NCI-H526 (cell line): ENCODE data around the gene FADS2.
A peak's percentile ranks its signal among the peaks of the same experiment; 100 is the strongest.

ENCODE experiments used
- DNase-seq, 2 experiments: peaks; one replicate each; lab custom pipeline; 2025; lab: John Stamatoyannopoulos, UW

FADS2 gene

DNA sequence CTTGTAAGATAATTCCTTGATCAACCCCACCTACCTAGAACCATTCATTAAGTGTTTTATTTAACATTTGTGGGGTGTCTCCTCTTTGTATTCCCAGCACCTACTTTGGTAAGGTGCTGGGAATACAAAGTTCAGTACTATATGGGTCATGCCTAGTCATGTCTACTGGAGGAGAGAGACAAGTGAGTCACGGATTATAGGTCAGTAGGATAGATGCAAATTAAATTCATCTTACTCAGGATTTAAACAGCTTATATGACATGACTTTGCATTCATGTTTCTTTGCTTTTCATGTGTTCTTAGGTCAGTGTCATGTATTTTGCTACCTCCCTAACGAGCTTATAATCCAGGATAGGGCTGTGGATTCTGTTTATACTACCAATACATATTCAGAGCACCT is 7.9 kb upstream of the FADS2 start:
- DNase-seq: peak in 1 of 2 experiments; percentile 56

- DNase-seq: peak in 1 of 2 experiments; percentile 49
These were observed 1.1 kb upstream of the FADS2 start for GRCh38 chr11:61826930-61827570.

DNA sequence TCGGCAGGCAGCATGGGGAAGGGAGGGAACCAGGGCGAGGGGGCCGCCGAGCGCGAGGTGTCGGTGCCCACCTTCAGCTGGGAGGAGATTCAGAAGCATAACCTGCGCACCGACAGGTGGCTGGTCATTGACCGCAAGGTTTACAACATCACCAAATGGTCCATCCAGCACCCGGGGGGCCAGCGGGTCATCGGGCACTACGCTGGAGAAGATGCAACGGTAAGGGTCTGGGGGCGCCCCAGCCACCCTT is 204 bp downstream of the FADS2 start:
- no peak for DNase-seq

GRCh38 chr11:61828629-61829407 is 718 bp downstream of the FADS2 start:
- peak; percentile 43 to 87 for DNase-seq

- no peak for DNase-seq
These were observed 1.7 kb downstream of the FADS2 start for GRCh38 chr11:61829806-61830205.

DNA sequence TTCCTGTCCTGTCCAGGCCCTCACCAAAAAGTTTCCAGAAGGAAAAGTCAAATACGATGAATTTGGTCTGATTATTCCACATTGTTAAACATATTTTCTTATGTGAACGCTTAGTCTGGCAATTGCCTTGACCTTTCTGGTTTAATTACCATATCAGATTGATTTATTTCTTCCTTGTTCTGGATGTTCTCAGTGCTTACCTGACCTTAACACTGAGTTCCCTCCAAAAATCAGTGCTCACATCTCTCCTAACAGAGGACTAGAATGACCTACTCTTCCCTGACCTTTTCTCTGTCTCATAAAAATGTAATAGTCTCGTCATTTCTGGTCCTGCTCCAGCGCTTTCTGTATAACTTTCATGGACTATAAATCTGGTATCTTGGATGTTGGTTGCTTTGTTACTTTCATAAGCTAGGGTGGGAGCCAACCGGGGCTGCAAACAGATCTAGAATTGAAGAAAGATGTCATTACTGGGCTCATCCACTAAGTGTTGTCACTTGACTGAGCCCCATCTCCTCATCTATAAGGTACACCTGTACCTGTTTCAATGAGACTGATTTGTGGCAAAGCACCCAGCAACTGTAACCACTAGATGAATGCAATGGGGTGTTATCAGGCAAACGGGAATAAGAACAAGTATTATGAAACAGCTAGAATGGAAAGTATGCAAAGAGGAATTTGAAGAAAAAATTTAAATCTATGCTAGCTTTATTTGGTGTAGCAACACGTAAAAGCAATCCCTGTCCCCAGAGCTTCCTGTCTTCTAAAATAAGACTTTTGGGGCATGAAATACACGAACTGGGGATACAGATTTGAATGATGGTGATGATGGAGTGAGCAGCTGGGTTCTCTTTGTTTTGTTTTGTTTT is 2.4 kb downstream of the FADS2 start:
- DNase-seq: no peak

DNA sequence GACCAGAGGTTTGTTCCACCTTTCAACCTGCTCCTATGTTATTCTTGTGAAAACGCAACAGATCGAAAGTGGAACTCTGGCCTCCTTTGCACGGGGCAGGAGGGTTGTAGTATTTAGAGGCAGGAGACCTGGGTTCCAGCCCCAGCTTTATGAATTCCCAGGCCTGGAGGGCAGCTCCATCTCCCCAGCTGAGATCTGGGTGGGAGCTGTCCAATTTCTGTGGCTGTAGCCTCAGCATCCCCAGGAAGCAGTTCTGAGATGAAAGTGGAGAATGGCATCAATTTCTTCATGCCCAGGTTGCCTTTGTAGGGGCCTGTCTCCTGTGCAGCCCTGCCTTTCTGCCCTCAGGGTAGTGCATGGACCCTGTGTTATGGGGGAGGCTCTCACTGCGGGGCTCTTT is 4.1 kb downstream of the FADS2 start:
- no peak for DNase-seq

GRCh38 chr11:61832754-61833153 is 4.7 kb downstream of the FADS2 start:
- DNase-seq: peak; percentile 39 to 57

GRCh38 chr11:61833471-61833870 is 5.4 kb downstream of the FADS2 start:
- DNase-seq: peak; percentile 20 to 73

DNA sequence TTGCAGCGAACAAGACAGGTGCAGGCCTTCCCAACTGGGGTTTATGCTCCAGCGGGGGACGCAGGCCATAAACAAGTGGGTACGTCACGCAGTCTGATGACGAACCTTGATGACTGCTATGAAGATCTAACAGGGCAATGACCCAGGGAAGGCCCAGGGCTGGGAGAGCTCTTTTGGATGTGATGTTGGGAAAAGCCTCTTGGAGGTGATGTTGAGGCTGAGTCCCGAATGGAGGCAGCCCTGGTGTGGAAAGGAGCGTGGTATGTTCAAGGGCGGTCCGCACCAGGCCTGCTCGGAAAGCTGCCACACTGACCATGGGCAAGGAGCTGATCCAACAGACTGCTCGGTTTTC is 5.8 kb downstream of the FADS2 start:
- DNase-seq: peak in 1 of 2 experiments; percentile 47

DNA sequence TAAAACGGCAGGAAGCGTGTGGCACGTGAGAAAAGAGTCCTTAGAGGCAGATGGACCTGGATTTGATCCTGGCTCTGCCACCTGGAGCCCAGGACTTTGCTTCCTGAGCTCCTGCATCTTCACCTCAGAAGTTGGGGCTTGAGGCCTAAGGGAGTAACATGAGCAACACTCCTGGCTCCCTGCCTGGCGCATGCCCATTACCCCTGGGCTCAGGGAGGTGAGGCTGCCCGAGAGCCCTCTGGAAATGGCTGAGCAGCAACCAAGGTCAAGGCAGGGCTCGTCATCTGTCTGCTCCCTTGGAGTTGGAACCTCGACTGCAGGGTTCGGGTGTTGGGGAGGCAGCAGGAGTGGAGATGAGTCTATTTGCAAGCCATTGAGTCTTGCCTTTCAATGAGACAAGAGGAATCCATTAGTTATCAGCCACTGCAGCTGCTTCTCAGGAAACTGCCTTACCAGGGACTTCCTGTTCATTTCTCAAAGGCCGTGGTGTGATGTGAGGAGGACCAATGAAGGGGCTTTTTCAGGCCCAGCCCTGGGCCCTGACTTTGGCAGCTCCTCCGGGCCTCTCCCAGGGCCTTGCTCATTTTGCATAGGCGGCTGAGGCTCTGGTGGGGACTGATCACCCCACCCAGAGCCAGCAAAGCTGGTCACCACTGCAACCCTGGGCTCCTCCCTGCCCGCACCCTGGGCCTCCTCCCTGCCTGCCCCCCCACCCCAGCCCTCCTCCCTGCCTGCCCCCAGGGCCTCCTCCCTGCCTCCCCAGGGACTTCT is 6.4 kb downstream of the FADS2 start:
- DNase-seq: peak; percentile 79 to 91

- DNase-seq: no peak
These were observed 8.1 kb downstream of the FADS2 start for GRCh38 chr11:61836193-61836592.

- DNase-seq: no peak
These were observed 9.4 kb downstream of the FADS2 start for GRCh38 chr11:61837411-61838005.

- no peak for DNase-seq
These were observed 10.4 kb downstream of the FADS2 start for GRCh38 chr11:61838501-61838900.

- DNase-seq: no peak
These were observed 10.8 kb downstream of the FADS2 start for GRCh38 chr11:61838921-61839320.

DNA sequence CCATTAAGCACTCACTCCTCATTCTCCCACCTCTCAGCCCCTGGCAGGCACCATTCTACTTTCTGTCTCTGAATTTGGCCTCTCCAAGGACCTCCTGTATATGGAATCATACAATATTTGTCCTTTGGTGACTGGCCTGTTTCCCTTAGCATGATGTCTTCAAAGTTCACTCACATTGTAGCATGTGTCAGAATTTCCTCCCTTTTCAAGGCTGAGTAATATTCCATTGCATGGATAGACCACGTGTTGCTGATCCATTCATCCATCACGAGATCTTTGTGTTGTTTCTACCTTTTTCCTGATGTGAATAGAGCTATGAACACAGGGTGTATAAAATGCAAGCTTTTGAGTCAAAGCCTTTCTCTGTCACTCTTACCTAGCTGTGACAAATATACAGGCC is 11.6 kb downstream of the FADS2 start:
- no peak for DNase-seq

- DNase-seq: no peak
These were observed 12.3 kb downstream of the FADS2 start for GRCh38 chr11:61840371-61840770.

DNA sequence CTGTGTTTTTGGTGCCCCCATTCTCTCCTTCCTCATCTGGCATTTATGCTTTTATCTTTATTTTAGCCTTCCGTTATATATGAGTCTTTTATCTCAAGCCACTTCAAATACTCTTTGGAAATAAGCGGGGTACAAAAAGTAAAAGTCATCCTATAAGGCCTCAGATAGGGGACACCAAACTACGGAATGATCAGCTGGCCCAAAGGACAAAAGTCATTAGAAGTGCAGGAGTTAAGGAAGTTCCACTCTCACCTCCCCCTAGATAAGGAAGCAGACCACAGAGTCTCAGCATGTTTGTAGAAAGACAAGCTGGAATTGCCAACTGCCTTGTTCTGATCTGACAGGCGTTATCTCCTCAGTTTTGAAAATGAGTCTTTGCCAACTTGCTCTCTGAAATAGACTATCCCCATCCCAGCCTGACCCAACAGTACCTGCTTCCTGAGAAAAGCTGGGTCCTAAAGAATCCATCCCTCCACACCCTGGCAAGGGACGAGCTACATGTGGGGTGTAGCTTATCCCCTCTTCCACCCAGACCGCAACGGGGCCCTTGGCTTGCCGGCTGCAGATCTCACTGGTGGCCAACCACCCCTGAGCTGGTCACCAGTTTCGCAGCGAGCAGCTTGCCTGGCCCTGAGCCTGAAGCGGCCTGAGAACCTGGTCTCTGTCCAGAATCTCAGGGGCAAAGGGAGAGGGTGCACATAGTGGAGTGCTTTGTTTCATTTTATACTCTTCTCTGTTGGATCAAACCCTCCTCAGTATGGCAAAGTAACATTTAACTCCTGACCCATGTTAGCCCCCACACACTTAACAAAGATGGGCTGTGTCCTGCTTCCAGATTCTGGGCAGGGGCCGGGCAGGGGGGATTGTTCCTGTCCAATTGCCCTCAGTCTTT is 13.8 kb downstream of the FADS2 start:
- DNase-seq: no peak

DNA sequence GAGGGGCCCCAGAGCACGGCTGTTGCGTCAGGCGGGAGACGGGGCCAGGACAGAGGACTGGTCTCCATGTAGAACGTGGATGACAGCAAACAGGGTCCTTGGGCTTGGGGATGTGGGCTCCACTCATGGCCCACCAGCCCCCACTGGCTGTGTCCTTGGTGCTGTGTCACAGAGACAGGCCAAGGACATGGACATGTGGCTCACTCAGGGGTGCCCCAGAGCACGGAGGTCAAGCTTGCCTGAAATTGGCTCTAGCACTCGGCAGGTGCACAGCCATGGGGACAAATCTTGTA is 14.4 kb downstream of the FADS2 start:
- no peak for DNase-seq

- no peak for DNase-seq
These were observed 16.9 kb downstream of the FADS2 start for GRCh38 chr11:61844909-61845565.
